H54 (cell line): ENCODE data around the gene PLK4.
"Not testable (repeated sequence)": the region's sequence is repeated elsewhere in the genome, so short reads cannot be mapped to it uniquely, and the experiment has no call there.

Source experiments
- DNase-seq: peaks from one replicate; pipeline ENCODE4 v3.0.0; 2011; ENCODE audit warnings: low spot score, mixed read lengths; ENCODE audit not compliant: insufficient read length
- FAIRE-seq: peaks from 3 replicates; lab custom pipeline; 2011; peaks lifted over from hg19 to GRCh38; lab: Jason Lieb, UNC
- POLR2A ChIP-seq: IDR thresholded peaks from 2 replicates; pipeline ENCODE4 v1.6.1; 2011; ENCODE audit warnings: low read depth, mild to moderate bottlenecking, low read length

Gene PLK4

DNA sequence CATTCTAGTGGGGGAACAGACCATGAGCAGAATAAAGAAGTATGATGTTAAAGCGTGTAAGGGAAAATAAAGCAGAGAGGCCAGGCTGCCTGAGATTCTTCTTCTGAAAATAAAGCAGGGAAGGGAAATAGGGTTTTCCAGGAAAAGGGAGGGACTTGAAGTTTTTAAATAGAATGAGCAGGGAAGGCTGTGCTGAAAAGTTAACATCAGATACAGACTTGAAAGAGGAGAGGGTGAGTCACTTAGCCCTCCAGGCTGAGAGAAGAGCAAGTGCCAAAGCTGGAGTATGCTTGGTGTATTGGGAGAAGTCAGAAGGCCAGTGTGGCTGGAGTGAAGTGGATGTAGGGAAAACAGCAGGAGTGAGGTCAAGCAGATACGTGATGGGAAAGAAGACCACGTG lies 10.0 kb upstream of the PLK4 start:
- TF ChIP-seq POLR2A: no peak
- FAIRE-seq: peak; percentile 91
- peak; percentile 5 for DNase-seq

DNA sequence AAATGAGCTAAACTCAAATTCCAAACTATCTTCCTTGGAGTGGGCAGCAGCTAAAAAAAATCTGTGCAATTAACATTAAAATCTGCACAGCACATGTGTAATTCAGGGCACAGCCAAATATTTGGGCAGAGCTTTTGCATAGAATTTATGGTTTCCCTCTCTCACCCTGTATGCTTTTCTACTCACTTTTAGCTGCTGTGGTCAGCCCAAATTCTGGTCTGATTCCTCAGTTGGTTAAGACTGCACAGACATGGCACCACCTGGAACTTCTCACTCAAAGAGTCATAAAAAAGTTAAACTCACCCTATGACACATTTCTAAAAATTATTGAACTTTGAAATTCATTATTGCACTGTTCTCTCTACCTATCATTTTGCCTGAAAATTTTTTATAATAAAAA lies 4.9 kb upstream of the PLK4 start:
- no peak for TF ChIP-seq POLR2A
- FAIRE-seq: no peak
- no peak for DNase-seq

DNA sequence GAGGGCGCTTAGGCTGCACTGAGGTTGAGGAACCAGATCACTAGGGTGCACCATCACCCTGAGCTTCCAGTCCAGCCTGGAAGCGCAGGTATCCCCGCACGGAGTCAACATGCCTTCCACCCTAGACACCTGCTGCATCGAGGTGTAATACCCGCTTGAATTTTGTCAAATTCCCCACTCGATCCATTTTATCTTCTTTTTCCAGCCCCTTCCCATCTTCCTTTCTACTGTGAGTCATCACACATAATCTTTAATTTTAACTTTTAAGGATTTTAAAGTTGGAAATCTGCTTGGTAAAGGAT lies 821 bp downstream of the PLK4 start:
- DNase-seq: no peak
- peak; percentile 89 for FAIRE-seq
- no peak for TF ChIP-seq POLR2A

DNA sequence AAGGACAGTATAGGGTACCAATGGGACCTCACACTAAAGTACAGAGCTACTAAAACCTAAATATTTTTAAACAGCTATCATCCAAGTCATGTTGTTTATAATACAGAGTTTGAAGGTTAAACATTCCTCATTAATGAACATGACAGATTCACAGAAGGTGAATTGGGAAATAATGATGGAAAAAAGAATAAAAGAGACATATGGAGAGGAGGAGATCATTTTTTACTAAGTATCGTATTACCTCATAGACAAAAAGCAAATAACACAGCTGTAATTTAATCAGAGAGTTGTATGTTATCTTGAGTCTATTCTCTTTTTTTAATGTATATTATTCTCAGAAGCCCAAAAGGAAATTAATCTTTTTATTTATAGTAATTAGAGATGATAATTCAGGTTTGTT lies 7.9 kb downstream of the PLK4 start:
- no peak for TF ChIP-seq POLR2A
- DNase-seq (no peak), FAIRE-seq (no peak)

DNA sequence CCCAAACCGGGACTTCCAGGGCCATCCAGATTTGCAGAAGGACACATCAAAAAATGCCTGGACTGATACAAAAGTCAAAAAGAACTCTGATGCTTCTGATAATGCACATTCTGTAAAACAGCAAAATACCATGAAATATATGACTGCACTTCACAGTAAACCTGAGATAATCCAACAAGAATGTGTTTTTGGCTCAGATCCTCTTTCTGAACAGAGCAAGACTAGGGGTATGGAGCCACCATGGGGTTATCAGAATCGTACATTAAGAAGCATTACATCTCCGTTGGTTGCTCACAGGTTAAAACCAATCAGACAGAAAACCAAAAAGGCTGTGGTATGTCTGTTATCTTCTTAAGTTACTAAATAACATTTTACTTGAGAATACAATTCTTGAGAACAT lies 9.2 kb downstream of the PLK4 start:
- DNase-seq (no peak), FAIRE-seq (no peak)
- no peak for TF ChIP-seq POLR2A

DNA sequence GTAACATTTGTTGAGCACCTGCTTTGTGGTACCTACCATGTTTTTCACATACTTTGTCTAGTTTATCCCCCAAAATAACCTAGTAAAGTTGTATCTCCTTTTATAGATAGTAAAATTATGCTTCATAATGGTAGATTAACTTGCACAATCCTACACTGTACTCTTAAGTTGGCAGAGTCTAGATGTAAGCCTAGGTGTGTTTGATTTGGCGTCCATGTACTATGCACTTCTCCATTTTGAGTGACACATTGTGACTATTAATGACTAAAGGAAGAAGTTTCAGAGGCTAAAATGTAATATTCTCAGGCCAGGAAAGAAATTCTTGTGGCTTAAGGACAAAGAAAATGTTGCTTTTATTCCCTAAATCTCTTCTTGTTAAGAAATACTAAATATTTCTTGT lies 15.4 kb downstream of the PLK4 start:
- no peak for FAIRE-seq
- DNase-seq: no peak
- TF ChIP-seq POLR2A: no peak

DNA sequence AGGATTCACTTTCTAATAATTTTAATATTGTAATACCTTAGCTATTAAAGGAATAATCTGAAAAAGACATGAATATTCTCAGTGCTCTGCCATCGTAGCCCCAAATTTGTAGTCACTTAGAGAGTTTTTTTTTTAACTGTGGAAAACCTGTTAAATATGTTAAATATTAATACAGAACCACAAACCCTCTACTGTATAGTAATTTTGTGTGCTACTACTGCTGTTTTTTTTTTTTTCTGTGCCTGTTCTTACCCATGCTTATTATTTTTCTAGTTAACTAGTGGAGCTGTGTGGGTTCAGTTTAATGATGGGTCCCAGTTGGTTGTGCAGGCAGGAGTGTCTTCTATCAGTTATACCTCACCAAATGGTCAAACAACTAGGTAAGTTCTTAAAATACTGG lies 15.8 kb downstream of the PLK4 start:
- DNase-seq (no peak), FAIRE-seq (no peak)
- TF ChIP-seq POLR2A: no peak

DNA sequence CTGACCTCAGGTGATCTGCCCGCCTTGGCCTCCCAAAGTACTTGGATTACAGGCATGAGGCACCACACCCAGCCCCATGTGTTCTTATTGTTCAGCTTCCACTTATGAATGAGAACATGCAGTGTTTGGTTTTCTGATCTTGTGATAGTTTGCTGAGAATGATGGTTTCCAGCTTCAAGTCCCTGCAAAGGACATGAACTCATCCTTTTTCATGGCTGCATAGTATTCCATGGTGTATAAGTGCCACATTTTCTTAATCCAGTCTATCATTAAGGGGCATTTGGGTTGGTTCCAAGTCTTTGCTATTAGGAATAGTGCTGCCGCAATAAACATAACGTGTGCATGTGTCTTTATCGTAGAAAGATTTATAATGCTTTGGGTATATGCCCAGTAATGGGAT lies 19.0 kb downstream of the PLK4 start:
- not testable (repeated sequence) for DNase-seq, FAIRE-seq

DNA sequence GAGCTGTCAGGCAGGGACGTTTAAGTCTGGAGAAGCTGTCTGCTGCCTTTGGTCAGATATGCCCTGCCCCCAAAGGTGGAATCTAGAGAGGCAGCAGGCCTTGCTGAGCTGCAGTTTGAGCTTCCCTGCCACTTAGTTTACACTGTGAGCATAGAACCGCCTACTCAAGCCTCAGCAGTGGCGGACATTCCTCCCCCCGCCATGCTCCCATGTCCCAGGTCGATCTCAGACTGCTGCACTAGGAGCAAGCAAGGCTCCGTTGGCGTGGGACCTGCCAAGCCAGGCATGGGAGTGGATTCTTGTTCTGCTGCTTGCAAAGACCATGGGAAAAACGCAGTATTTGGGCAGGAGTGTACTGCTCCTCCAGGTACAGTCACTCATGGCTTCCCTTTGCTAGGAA lies 24.3 kb downstream of the PLK4 start:
- no peak for TF ChIP-seq POLR2A
- FAIRE-seq (no peak), DNase-seq (no peak)

DNA sequence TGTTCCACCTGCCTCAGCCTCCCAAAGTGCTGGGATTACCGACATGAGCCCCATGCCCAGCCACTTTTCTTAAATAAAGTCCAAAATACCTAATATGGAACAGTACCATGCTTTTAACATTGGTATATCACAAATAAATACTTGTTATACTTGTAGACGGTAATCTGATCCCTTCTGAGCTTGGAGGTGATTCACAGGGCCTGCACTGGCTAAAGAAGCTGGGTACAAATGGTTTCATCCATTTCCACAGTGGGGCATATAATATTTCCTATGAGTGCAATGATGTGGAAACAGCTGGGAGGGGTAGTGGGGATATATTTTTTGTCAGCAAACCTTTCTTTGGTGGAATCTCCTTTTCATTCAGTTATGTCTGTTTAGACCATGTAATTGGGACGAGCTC lies 35.8 kb downstream of the PLK4 start:
- TF ChIP-seq POLR2A: no peak
- no peak for FAIRE-seq
- DNase-seq: no peak

DNA sequence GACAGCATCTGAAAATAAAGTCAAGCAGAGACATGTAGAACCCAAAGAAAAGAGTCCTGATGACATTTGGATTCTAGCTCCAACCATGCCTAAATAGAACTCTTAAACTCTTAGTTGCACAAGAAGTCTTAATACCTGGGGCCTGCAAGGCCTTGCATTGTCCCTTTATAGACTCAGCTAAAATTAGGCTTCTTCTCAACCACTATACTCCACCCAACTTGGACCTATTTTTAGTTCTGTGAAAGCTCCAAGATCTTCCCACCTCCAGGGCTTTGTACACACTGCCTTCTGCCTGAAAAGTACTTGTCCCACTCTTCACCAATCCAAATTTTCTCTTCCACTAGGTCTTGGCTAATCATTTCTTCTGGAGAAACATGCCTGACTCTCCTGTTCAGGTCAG lies 36.5 kb downstream of the PLK4 start:
- TF ChIP-seq POLR2A: no peak
- DNase-seq (no peak), FAIRE-seq (no peak)

DNA sequence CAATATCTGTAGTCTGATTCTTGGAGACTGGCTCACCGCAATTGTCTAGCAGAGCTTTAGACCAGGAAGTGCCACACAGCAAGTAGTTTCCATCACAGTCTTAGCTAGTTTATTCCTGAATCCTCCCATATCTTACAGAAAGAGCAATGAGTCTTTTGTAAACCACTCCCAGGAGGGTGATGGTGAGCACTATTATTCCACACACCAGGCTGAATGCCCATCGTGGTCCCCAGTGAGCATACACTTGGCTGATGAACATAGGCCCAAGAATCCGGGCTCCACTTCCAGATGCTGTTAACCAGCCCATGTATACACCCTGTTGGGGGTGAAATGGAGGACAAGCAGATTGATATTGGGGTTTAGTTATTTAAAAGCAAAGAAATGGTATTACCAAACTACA lies 39.8 kb downstream of the PLK4 start:
- FAIRE-seq (no peak), DNase-seq (no peak)
- no peak for TF ChIP-seq POLR2A

DNA sequence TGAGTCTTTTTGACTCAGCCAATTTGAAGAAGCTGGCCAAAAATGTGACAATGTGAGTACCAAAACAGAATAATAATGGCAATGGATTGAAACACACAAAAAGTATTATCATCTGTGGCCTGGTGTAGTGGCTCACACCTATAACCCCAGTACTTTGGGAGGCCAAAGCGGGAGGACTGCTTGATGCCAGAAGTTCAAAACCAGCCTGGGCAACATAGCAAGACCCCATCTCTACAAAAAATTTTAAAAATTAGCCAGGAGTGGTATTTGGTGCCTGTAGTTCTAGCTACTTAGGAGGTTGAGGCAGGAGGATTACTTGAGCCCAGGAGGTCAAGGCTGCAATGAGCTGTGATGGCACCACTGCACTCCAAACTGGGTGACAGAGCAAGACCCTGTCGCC lies 41.5 kb downstream of the PLK4 start:
- no peak for FAIRE-seq
- no peak for TF ChIP-seq POLR2A
- no peak for DNase-seq

DNA sequence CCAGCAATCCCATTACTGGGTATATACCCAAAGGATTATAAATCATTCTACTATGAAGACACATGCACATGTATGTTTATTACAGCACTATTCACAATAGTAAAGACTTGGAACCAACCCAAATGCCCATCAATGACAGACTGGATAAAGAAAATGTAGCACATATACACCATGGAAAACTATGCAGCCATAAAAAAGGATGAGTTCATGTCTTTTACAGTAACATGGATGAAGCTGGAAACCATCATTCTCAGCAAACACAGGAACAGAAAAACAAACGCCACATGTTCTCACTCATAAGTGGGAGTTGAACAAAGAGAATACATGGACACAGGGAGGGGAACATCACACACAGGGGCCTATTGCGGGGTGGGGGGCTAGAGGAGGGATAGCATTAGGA lies 45.0 kb downstream of the PLK4 start:
- not testable (repeated sequence) for DNase-seq, FAIRE-seq

DNA sequence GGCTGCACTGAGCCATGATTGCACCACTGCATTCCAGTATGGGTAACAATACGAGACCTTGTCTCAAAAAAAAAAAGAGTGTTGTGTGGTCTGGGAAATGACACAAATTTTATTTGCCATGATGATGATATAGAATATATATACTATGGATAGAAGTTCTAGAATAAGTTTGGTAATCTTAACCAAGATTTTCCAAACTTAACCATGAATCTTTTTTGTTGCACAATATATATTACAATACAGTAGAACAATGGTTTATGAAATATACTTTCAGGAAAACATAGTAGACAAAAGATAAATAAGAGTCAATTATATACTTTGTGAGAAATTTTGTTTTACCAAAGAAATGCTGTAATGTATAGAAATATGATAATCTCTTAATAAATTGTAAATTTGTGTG lies 49.5 kb downstream of the PLK4 start:
- no peak for FAIRE-seq
- no peak for DNase-seq
- TF ChIP-seq POLR2A: no peak

DNA sequence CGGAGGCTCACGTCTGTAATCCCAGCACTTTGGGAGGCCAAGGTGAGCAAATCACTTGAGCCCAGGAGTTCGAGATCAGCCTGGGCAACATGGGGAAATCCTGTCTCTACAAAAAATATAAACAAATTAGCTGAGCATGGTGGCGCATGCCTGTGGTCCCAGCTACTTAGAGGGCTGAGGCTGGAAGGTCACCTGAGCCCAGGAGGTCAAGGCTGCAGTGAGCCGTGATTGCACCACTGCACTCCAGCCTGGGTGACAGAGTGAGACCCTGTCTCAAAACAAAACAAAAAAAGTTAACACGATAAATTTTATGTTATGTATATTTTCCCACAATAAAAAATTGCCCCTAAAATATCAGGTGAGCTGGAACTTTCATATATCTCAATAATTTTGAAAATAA lies 51.1 kb downstream of the PLK4 start:
- not testable (repeated sequence) for DNase-seq, FAIRE-seq
